Activated CD4-positive, alpha-beta T cell treated with anti-CD3 and anti-CD28 coated beads, Interleukin-2, amount 10 ng/mL, durations not matched to agents 7 days and 5 days (primary cell): ENCODE measurements around the gene WRNIP1. TPM values are rescaled to one million over a fixed set of nuclear protein-coding genes. Genes with fewer than 3 reads are reported as not detected.

ENCODE experiments used
- CTCF ChIA-PET: fragments of 350-600 bp; sonication (Branson Sonifier 250); formaldehyde crosslinking; loops from one replicate; lab custom pipeline; 2021; ENCODE audit warnings: antibody characterized with exemption; lab: Charles Lee
- POLR2A ChIA-PET: fragments of 350-600 bp; sonication (Branson Sonifier 250); formaldehyde crosslinking; loops from one replicate; lab custom pipeline; 2021; ENCODE audit warnings: antibody characterized with exemption; lab: Charles Lee
- DNase-seq: peaks from one replicate; pipeline ENCODE4 v3.0.0-alpha.2; 2020
- H3K27ac Mint-ChIP-seq: one replicate; pipeline ENCODE4 v1.8.0; 2021; ENCODE audit warnings: mild to moderate bottlenecking, moderate library complexity, mixed read lengths
- H3K27me3 Mint-ChIP-seq: one replicate; pipeline ENCODE4 v1.8.0; 2021; ENCODE audit warnings: mixed read lengths
- H3K36me3 Mint-ChIP-seq: one replicate; pipeline ENCODE4 v1.8.0; 2021; ENCODE audit warnings: low read depth, mixed read lengths
- H3K4me1 Mint-ChIP-seq: one replicate; pipeline ENCODE4 v1.8.0; 2021; ENCODE audit warnings: mixed read lengths
- H3K4me3 Mint-ChIP-seq: one replicate; pipeline ENCODE4 v1.8.0; 2021; ENCODE audit warnings: mild to moderate bottlenecking, moderate library complexity, mixed read lengths
- H3K9me3 Mint-ChIP-seq: one replicate; pipeline ENCODE4 v1.8.0; 2021; ENCODE audit warnings: mixed read lengths
- total RNA-seq, 2 experiments: library from RNA; stranded (reverse); gene quantifications; one replicate each; pipeline ENCODE4 v1.2.3, GENCODE V29; 2021

Gene WRNIP1
- total RNA-seq, 2 experiments from 2014 or later, result 48.0 to 50.5 TPM

GRCh38 chr6:2826131-2826530, 60.9 kb downstream of the WRNIP1 start:
- H3K4me3 Mint-ChIP-seq, result no peak overlapping the region
- H3K4me1 Mint-ChIP-seq, result peaks cover 3% of the 10 kb centered on the region
- DNase-seq, result no peak
- H3K27me3 Mint-ChIP-seq, result no peaks in the 10 kb centered on the region
- H3K9me3 Mint-ChIP-seq, result peaks cover 3% of the 10 kb centered on the region
- H3K36me3 Mint-ChIP-seq, result peaks cover 9% of the 10 kb centered on the region
- POLR2A ChIA-PET, result no interaction called here
- CTCF ChIA-PET, result interaction anchor here (0.7 to 1.5 kb wide), 6 partner anchors 15 to 105 kb away, joined by 3 to 6 read pairs (median 3); partner anchors contain the start of genes SERPINB1 and WRNIP1
- H3K27ac Mint-ChIP-seq, result no peak overlapping the region

GRCh38 chr6:2827142-2827541, 61.9 kb downstream of the WRNIP1 start:
- Mint-ChIP-seq H3K27ac (no peak overlapping the region), H3K9me3 (peaks cover 3% of the 10 kb centered on the region), H3K4me1 (no peaks in the 10 kb centered on the region), H3K4me3 (no peak overlapping the region), H3K27me3 (no peaks in the 10 kb centered on the region), H3K36me3 (peaks cover 19% of the 10 kb centered on the region)
- ChIA-PET POLR2A (interaction anchor here (0.6 kb wide), 1 partner anchor 10 kb away, joined by 3 read pairs; no protein-coding TSS in a partner anchor), CTCF (interaction anchor here (1.0 to 1.3 kb wide), 3 partner anchors 13 to 68 kb away, joined by 3 read pairs; no protein-coding TSS in a partner anchor)
- DNase-seq, result no peak

DNA sequence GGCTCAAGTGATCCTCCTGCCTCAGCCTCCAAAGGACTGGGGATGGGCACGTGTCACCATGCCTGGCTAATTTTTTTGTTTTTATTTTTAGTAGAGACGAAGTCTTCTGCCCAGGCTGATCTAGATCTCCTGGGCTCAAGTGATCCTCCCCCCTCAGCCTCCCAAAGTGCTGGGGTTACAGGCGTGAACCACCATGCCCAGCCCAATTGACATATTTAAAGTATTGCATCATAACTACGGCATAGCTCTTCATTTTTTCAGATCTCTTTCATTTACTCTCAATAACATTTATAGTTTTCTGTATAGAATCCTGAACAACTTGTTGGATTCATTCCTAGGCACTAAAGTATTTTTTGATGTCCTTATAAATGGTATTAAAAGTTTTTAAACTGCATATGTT, 63.4 kb downstream of the WRNIP1 start:
- Mint-ChIP-seq H3K9me3 (peaks cover 2% of the 10 kb centered on the region), H3K27me3 (no peaks in the 10 kb centered on the region), H3K4me1 (no peaks in the 10 kb centered on the region), H3K4me3 (no peak overlapping the region), H3K27ac (no peak overlapping the region), H3K36me3 (peaks cover 30% of the 10 kb centered on the region)
- DNase-seq, result no peak
- CTCF ChIA-PET, result interaction anchor here (0.7 to 1.0 kb wide), 2 partner anchors 9 to 109 kb away, joined by 3 read pairs; no protein-coding TSS in a partner anchor
- POLR2A ChIA-PET, result no interaction called here

- Mint-ChIP-seq H3K4me3 (no peak overlapping the region), H3K4me1 (peaks cover 1% of the 10 kb centered on the region), H3K27ac (no peak overlapping the region), H3K36me3 (peaks cover 36% of the 10 kb centered on the region), H3K9me3 (no peaks in the 10 kb centered on the region), H3K27me3 (no peaks in the 10 kb centered on the region)
- DNase-seq, result no peak
- ChIA-PET CTCF (interaction anchor here (0.6 to 1.0 kb wide), 2 partner anchors 10 to 22 kb away, joined by 3 read pairs; no protein-coding TSS in a partner anchor), POLR2A (no interaction called here)
These were observed 64.1 kb downstream of the WRNIP1 start for GRCh38 chr6:2829253-2829652.

DNA sequence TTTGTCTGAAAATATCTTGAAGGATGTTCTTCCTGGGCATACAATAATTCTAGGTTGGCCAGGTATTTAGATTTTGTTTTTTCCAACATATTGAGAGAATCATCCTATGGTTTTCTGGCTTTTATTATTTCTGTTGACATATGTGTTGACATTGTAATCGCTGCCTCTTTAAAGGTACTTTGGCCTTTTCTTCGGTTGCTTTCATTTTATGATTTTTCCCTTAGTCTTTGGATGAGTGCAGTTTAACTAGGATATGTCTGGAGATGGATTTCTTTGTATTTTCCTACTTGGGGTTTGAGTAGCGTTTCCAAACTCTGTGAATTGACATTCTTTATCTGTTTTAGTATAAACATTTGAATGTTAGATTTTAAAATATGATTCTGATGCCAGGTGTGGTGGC, 65.0 kb downstream of the WRNIP1 start:
- POLR2A ChIA-PET, result no interaction called here
- Mint-ChIP-seq H3K27ac (no peak overlapping the region), H3K9me3 (no peaks in the 10 kb centered on the region), H3K27me3 (no peaks in the 10 kb centered on the region), H3K4me1 (peaks cover 7% of the 10 kb centered on the region), H3K4me3 (no peak overlapping the region), H3K36me3 (peaks cover 45% of the 10 kb centered on the region)
- CTCF ChIA-PET, result no interaction called here
- DNase-seq, result no peak

GRCh38 chr6:2831392-2831791, 66.2 kb downstream of the WRNIP1 start:
- Mint-ChIP-seq H3K36me3 (peaks cover 55% of the 10 kb centered on the region), H3K4me1 (peaks cover 11% of the 10 kb centered on the region)

GRCh38 chr6:2834262-2834661, 69.1 kb downstream of the WRNIP1 start:
- Mint-ChIP-seq H3K36me3 (peaks cover 74% of the 10 kb centered on the region), H3K9me3 (no peaks in the 10 kb centered on the region), H3K27me3 (no peaks in the 10 kb centered on the region), H3K27ac (no peak overlapping the region), H3K4me1 (peaks cover 30% of the 10 kb centered on the region), H3K4me3 (no peak overlapping the region)
- ChIA-PET POLR2A (no interaction called here), CTCF (interaction anchor here (0.6 to 1.8 kb wide), 2 partner anchors 18 to 43 kb away, joined by 3 read pairs; no protein-coding TSS in a partner anchor)
- DNase-seq, result no peak

More at GRCh38 chr6:2831392-2831791, 66.2 kb downstream of the WRNIP1 start:
- ChIA-PET POLR2A (no interaction called here), CTCF (interaction anchor here (0.5 kb wide), 1 partner anchor 33 kb away, joined by 3 read pairs; no protein-coding TSS in a partner anchor)
- Mint-ChIP-seq H3K27me3 (no peaks in the 10 kb centered on the region), H3K4me3 (no peak overlapping the region), H3K9me3 (no peaks in the 10 kb centered on the region), H3K27ac (no peak overlapping the region)
- DNase-seq, result no peak

Other genes with a start within 250 kb of the WRNIP1 start
- under 1 TPM; 0.62 to 0.69 TPM for gene MYLK4, start 14.5 kb upstream of the WRNIP1 start, total RNA-seq
- gene SERPINB1, start 76.5 kb downstream of the WRNIP1 start, total RNA-seq, result 10 to 100 TPM; 62.8 to 72.8 TPM
- 10 to 100 TPM; 40.2 to 49.4 TPM for gene SERPINB9, start 137.9 kb downstream of the WRNIP1 start, total RNA-seq
- gene SERPINB6, start 206.2 kb downstream of the WRNIP1 start, total RNA-seq, result 10 to 100 TPM in 1 of 2 experiments, 1 to 10 TPM in 1; 9.1 to 14.3 TPM
- 10 to 100 TPM; 37.5 to 43.2 TPM for gene NQO2, start 234.5 kb downstream of the WRNIP1 start, total RNA-seq